Measurements from ENCODE around the gene GPR55.
"Not testable (repeated sequence)": the region's sequence is repeated elsewhere in the genome, so short reads cannot be mapped to it uniquely, and the experiment has no call there.

Gene GPR55

DNA sequence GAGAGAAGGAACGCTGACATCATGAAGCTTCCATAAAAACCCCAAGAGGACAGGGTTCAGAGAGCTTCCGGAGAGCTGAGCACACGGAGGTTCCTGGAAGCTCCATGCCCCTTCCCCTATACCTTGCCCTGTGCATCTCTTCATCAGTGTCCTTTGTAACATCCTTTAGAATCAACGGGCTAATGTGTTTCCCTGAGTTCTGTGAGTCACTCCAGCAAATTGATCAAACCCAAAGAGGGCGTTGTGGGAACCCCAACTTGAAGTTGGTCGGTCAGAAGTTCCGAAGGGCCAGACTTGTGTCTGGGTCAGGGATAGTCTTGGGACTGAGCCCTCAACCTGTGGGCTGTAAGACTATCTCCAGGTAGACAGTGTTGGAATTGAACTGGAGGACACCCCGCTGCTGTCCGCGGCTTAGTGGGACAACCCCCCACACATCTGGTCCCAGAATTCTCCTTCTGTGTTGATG, 25.9 kb upstream of the GPR55 start:
- no peak for DNase-seq

DNA sequence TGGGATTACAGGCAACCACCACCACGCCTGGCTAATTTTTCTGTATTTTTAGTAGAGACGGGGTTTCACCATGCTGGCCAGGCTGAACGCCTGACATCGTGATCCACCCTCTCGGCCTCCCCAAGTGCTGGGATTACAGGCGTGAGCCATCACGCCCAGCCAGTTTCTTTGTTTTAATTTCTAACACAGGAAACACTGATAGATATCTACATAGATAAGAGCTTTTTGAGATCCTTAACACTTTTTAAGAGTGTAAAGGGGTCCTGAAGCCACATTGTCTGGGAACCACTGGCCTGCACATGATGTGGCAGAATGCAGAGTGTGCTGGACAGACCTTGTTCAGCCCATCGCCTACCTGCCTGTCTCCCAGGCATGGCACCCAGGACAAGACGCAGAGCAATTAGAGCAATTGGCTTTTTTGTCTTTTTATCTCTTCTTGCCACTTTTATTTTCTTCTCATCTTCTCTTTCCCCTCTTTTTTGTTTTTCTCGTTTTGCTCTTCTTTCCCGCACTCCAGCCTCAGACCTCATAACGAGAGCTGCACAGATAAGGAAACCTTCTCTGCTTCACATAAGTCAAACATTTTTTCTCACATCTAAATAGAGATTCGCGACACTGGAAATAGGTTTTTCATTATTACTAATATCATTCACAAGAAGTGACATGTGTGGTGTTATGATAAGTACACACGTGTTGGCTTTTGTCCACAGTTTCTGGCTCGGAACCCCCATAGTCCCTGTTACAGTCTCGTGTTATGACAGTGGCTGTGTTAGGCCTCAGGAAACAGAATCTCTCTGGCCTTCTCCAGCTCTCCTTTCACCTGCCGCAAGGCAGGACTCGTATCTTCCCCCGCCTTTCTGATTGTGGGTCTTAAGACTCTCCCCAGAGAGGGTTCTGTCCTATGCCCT, 25.2 kb upstream of the GPR55 start:
- no peak for DNase-seq

DNA sequence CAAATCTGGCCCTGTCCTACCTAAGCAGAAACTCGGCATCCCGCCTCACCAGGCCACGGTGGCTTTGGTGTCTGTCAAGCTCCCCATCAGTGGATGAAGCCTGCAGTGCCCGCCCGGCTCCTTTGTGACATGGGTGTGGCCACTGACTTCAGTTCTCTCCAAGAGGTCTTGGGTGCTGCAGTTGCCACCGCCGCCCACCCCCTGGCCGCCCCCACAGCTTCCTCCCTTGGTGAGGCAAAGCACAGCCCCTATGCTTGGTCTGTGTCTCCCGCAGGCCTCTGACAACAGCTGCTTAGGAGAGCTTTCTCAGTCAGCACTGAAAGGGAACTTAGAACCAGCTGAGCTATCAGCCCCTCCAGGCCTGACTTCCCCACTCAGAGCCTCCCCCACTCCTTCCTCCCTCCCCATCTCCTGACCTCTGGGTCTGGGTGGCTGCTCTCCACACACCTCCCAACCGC, 22.9 kb upstream of the GPR55 start:
- no peak for DNase-seq

DNA sequence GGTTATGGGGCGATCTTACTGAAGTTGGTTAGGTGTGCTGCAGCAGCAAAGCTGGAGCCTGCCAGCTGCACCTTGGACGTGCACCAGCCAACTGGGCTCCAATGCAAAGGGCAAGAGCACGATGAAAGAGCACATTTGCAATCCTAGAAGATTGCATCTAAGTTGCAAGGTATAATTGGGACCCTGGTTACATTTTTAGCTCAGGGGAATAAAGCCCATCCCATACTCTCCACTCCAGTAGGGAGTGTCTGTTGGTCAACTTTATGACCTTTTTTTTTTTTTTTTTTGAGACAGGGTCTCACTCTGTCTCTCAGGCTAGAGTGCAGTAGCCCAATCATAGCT, 22.2 kb upstream of the GPR55 start:
- DNase-seq, result no peak

DNA sequence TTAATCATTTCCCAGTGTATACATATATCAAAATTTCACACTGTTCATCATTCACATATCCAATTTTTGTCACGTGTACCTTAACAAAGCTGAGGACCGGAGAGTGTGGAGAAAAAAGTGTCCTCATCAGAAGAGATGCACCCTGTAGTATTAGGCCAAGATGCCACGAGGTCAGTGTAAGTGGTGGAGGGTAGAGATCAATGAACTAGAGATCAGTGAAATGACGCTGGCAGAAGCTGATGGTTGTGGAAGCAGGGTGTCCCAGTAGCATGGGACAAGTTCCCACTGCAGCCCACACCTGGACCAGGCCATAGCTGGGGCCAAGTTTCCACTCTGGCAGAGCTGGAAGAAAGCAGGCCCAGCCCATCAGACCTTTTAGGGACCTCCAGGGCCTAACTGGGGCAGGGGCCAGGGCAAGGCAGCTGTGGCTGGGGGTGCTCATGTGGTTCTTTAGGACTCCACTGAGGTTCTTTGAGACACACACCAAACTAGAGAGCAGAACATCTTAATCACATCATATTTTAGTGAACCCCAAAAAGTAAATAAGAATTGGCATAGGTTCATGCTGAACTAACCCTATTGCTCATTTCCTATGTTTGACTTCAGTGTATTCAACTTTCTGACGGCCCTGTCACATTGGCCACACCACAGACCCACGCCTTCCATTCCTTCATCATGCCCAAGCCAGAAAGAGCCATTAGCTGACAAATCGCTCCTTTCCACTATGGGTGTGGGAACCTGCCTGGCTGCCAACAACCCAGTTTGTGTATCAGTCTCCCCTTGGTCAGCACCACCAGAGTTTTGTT, 21.6 kb upstream of the GPR55 start:
- DNase-seq, result no peak

DNA sequence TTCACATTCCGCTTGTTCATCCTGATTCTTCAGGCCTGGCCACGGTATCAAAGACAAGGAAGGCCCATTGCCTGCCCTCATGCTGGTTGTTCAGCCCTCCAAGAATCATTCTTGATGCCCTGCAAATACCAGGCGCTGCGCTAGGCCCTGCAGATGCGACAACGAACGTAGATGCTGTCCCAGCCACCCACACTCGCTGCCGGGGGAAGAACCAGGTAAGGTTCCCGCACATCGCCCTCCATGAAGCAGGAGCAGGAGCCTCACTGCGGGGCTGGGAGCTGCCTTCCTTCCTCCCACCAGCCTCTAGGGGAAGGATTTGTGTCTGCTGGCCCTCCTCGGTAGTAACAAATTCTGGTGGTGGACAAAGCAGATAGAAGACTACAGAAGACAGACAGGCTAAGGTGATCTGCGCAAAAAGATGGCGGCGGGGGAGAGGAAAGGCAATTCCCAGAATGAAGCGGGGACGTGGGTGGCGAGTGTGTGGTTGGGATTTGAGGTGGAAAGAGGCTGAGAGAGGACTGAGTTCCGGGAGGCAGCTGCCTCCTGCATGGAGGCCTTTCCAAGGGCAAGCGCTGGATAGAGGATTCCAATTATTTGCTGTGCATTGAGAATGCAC, 19.8 kb upstream of the GPR55 start:
- DNase-seq, result no peak

DNA sequence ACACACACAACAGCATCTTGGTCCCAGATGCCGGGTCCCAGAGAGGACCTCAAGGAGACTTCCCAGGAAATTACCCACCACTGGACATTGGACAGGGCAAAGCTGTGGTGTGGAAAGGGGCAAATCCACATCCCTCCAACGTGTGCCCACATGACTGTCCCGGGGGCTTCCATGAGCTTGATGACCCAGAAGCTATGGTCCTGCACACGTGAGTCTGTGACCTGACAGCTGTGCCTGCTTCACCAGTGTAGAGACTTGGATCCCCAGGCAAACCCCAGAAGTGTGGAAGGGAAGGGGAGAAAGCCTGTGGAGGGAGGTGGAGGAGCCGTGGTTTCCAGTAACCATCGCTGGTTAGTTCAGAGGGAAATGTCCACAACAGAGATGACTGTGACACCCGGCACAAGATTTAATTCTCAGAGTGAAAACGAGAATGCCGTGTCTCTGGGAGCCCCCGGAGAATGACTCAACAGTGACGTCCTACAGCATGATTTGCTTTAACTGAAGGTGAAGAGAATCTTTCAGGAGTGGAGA, 19.1 kb upstream of the GPR55 start:
- DNase-seq, result no peak

DNA sequence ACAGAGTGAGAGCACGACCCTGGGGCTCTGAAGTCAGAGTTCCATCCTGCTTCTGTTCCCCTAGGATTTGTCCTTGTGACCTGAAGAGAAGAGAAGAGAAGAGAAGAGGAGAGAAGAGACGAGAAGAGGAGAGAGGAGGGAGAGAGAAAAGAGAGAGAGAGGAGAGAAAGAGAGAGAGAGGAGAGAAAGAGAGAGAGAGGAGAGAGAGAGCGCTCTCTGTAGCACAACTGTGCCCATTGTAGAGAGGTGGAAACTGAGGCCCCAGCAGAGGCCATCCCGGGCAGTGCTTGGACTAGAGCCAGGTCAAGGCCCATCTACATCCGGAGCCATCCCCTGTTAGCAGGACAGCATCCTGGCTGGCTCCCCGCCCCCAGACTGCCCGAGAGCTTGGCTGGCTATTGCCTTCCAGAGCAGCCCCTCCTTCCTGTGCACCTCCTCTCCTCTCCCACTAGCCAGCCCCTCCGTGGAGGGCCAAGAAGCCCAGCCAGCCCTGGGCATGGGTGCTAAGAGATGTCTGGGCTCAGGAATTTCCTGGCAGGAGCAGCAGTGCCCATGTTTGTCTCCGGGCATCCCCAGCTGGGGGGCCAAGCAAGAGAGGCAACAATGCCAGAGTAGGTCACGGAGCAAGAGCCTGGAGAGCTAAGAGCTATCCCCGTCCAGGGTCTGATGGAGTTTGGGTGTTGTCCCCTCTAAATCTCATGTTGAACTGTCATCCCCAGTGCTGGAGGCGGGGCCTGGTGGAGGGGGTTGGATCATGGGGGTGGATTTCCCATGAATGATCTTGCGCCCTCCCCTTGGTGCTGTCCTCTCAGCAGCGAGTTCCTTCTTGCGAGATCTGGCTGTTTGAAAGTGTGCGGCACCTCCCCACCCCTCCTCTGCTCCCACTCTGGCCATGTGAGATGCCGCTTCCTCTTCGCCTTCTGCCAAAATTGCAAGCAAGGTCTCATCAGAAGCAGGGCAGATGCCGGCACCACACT, 18.2 kb upstream of the GPR55 start:
- no peak for DNase-seq

DNA sequence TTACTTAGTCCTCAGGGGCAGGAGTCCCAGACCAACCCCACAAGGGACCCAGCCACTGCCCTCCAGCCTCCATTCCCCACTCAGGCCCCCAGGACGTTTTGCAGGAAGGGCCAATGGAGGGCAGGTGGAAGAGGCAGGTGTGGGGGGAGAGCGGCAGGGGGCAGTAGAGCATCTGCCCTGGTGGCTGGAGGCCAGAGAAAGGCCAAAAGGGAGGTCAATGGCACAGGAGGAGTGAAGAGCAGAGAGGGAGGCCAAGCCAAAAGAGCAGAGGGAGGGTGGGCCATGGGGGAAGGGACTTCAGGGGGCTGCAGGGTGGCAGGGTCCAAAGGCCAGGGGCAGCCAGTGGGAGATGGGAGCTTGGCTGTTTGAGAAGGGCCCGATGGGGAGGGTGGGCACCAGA, 17.3 kb upstream of the GPR55 start:
- no peak for DNase-seq

DNA sequence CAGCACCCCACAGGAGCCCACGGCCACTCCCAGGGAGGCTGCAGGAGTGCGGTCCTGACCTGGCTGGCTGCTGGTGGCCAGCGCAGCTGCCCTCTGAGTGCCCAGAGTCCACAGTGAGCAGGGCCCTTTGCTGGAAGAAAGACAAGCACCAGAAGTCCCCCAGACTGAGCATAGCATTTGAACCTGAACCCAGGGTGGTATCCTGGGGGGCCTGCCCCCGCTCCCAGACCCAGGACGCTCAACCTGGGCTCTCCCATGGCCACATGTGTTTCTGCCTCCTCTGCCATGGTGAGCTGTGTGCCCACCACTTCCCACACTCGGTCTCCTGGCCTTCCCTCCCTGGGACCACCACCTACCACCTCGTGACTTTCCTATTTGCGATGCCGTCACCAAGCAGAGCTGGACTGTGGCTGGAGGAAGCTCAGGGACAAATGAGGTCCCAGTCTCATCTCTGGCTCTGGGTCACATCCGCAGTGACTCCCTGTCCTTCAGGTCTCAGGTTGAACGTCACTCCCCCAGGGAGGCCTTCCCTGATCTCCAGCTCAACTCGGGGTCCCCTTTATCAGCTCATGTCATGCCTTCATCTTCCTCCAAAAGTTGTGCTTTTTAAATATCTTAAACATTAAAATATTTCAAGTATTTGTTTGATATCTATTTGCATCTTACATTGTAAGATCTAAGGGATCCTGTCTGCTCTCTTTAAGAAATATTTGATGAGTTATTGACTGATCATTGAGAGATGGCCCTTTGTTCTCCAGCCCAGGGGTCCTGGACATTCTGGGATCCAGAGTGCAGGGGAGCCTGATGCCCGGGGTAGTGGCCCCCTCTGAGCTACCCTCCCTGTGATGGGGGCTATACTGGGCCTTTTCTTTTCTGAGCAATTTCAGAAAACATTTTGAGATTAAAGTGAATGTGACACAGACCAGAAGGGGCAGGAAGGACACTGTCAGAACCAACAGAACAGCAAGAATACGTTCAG, 16.4 kb upstream of the GPR55 start:
- DNase-seq, result no peak

DNA sequence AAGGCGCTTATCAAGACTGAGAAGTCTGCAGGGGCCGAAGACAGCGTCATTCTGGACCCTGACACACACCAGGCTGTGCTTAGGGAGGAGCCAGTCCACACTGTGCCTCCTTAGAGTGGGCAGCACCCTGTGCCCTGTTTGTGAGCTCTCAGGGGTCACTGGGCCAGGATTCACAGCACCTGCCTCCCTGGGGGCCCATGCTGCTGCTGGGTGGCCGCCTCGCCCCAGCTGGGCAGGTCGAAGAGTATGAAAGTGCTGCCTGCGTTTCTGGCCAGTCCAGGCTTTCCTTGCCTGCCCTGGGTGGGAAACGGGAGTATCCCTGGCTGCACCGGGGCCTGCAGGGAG, 15.4 kb upstream of the GPR55 start:
- DNase-seq, result no peak

DNA sequence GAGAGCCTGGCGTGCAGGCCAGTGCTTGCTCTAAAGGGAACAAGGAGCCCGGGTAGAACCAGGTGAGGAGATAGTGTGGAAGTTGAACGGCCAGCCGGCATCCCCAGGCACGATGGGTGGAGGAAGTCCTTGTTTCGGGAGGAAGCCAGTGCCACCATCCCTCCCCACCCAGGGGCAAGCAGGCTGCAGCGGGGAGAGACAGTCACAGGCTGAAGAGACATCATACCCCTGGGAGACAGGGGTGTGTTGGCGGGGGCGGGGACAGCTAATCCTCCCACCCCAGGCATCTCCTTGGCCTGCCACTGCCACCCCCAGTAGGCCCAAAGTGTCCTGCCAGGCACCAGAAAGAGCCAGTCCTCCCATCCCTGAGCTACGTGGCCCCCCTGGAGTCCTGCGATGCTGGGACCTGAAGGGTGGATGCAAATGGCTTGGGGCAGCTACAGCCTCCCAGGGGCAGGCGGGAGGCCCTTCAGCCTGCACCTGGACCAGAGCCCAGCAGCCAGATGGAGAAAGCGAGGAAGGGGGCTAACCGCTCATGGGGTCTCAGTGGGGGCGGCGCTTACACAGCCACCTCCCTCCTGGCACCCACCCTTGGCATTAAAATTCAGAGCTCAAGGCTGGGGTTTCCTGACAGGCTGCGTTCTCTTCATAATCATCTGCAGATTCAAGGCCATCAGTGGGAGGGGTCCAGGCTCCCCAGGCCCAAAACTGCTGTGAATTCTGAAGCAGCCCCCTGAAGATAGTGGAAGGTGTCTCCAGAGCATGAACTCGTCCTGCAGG, 14.8 kb upstream of the GPR55 start:
- no peak for DNase-seq

DNA sequence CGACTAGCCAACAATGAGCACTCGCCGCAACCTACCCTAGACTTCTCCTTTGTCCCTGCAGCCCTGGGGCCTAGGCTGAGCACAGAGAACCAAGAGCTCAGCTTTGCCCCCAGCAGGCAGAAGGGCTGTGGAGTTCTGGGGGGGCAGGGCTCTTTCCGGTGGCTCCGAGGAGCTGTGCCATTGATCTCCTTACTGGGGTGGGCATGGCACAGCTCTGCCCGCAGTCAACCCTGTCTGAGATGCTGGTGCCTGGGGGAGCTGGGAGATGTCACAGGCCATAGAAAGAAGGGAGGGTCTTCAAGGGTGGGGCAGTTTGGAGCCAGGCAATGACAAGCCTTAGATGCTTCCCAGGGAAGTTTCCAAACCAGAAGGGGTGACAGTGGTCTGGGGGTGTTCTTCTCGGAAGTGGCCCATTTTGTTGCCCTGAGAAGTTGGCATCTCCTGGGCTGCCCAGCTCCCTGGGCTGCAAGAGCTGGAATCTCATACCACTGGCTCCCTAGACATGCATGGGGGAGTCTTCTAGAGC, 14.1 kb upstream of the GPR55 start:
- no peak for DNase-seq

DNA sequence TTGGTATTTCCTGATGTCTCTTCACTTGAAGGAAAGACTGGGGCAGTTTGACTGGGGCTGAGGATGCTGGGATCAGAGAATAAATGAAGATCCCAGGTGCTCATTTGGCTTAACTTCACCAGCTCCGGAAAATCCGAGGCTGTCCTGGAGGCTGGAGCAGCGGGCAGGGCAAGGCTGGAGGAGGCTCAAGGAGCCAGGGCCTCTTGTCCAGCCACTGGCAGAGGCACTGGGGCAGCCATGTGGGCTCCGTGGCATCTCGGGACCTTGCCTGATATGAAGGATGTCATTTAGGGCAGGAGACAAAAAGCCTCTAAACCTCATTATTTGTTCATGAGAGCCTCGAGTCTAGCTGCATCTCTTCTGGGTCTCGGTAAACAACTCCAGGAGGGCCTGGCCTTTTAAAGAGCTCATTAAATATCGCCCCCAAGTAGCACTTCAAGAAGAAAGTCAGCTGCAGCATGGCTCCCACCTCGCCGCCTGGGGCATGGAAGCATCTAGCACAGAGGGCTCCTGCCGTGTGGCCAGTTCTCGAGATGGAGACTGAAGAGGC, 13.5 kb upstream of the GPR55 start:
- DNase-seq, result no peak

DNA sequence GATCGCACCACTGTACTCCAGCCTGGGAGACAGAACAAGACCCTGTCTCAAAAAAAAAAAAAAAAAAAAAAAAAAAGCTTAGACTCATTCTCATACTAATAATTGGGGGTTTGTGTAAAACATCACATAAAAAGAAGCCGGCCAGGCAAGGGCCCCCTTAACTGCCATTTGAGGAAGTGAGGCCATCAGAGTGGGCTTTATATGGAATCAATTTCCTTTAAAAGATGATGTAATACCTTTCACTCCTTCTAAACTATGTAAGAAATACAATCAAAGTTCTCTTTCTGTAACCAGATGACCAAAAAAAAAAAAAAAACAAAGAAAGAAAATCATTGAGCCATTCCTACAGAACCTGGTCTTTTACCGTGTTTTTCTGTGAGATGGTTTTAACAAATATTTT, 13.1 kb upstream of the GPR55 start:
- no peak for DNase-seq

DNA sequence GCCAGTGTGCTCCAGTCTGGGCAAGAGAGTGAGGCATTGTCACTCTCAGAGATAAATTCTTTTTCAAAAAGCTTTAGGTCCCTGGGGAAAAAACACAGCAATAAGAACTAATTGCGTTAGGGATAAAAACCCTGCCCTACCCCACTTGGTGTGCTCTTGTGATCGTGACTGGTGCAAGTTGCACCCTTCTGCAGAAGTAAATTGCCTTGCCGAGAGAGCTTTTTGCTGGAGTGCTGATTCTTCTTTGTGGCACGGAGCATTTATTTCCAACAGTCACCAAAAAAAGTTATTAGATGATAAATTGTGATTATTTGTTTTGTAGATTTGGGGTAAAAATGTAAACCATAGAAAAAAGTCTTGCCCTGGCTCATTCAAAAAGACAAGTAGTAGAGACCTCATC, 12.3 kb upstream of the GPR55 start:
- DNase-seq, result no peak

DNA sequence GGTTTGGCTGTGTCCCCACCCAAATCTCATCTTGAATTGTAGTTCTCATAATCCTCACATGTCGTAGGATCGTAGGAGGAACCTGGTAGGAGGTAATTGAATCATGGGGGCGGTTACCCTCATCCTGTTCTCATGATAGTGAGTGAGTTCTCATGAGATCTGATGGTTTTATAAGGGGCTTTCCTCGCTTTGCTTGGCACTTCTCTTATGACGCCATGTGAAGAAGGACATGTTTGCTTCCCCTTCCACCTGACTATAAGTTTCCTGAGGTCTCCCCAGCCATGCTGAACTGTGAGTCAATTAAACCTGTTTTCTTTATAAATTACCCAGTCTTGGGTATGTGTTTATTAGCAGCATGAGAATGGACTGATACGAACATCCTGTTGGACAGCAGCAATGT, 11.2 kb upstream of the GPR55 start:
- DNase-seq, result not testable (repeated sequence)

DNA sequence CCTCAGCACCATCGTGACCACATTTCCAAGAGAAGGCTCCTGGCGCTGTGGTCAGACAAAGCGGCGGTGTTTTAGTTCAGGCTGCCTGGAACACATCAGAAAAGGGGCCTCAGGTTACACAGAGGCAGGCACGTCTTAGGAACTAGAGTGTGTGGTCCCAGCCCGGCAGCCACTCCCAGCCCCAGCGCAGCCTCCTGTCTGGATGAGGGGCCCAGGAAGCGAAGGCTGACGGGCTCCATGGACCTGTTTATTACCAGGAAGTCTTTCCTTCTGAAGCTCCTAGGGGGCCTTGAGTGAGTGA, 10.0 kb upstream of the GPR55 start:
- DNase-seq, result no peak

DNA sequence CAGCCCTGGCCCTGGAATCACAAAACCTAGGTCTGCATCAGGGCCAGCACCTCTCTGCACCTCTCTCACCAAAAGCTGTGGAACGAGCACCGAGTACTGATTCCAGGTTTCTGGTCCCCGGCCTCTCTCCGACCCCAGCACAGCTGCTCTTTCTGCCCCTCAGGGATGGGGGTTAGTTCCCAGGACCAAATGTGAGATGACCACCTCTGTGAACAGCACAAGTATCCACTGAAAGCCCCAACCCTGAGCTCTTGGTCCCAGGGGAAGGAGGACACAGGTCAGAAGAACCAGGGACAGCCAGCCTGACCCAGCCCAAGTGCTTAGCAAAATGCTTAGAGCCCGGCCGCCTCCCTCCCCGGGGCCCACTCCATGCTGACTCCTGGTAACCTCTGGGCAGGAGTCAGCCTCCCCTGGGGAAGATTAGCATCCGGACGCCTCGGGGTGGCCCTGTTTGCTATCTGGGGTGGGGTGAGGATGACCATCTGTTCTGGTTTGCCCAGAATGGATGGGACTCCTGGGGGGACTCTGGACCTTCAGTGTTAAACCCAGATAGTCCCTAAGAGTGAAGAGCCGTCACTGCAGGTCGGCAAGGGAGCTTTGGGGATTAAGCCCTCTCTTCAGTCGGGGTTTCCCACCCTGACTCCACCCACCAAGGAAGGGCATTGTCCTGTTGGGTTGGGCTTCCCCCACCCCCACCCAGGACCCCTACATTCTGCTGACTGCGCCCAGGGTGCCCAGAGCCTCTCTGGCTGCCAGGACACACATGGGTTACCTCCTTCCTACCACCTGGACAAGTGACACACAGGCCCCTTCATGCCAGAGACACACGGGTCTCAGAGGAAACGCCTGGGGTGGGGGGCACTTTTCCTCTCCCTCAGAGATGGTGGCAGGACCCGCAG, 9.4 kb upstream of the GPR55 start:
- no peak for DNase-seq
